HG03460 (cell line): ENCODE data around the gene TBL1XR1.
"Not testable (repeated sequence)": the region's sequence is repeated elsewhere in the genome, so short reads cannot be mapped to it uniquely, and the experiment has no call there.

Source experiments
- ATAC-seq: cut with Tn5 transposase; IDR thresholded peaks from one replicate; pipeline ENCODE4 v1.9.1; 2021; ENCODE audit not compliant: unreplicated experiment

TBL1XR1 gene

GRCh38 chr3:177184602-177185001, 12.7 kb downstream of the TBL1XR1 start:
- peak; percentile 75 for ATAC-seq

GRCh38 chr3:177182352-177182751, 14.9 kb downstream of the TBL1XR1 start:
- ATAC-seq = no peak

GRCh38 chr3:177181418-177181817, 15.9 kb downstream of the TBL1XR1 start:
- ATAC-seq = no peak

- no peak for ATAC-seq
These were observed 16.8 kb downstream of the TBL1XR1 start for GRCh38 chr3:177180506-177180905.

GRCh38 chr3:177179281-177180067, 17.8 kb downstream of the TBL1XR1 start:
- ATAC-seq = no peak

GRCh38 chr3:177177749-177178221, 19.5 kb downstream of the TBL1XR1 start:
- ATAC-seq = no peak

- no peak for ATAC-seq
These were observed 22.6 kb downstream of the TBL1XR1 start for GRCh38 chr3:177174607-177175170.

GRCh38 chr3:177169936-177170722, 27.2 kb downstream of the TBL1XR1 start:
- no peak for ATAC-seq

- ATAC-seq = no peak
These were observed 28.9 kb downstream of the TBL1XR1 start for GRCh38 chr3:177168431-177168830.

- no peak for ATAC-seq
These were observed 34.5 kb downstream of the TBL1XR1 start for GRCh38 chr3:177162742-177163141.

- ATAC-seq = not testable (repeated sequence)
These were observed 35.7 kb downstream of the TBL1XR1 start for GRCh38 chr3:177161603-177162002.

GRCh38 chr3:177158461-177158860, 38.8 kb downstream of the TBL1XR1 start:
- ATAC-seq = no peak

GRCh38 chr3:177157492-177157891, 39.8 kb downstream of the TBL1XR1 start:
- no peak for ATAC-seq

- no peak for ATAC-seq
These were observed 42.5 kb downstream of the TBL1XR1 start for GRCh38 chr3:177154733-177155132.

- ATAC-seq = peak; percentile 84
These were observed 46.2 kb downstream of the TBL1XR1 start for GRCh38 chr3:177150970-177151627.

GRCh38 chr3:177150218-177150916, 46.9 kb downstream of the TBL1XR1 start:
- peak; percentile 13 for ATAC-seq

- no peak for ATAC-seq
These were observed 48.2 kb downstream of the TBL1XR1 start for GRCh38 chr3:177149106-177149505.

- no peak for ATAC-seq
These were observed 49.5 kb downstream of the TBL1XR1 start for GRCh38 chr3:177147790-177148189.

- no peak for ATAC-seq
These were observed 50.6 kb downstream of the TBL1XR1 start for GRCh38 chr3:177146646-177147045.

- no peak for ATAC-seq
These were observed 51.3 kb downstream of the TBL1XR1 start for GRCh38 chr3:177145954-177146353.

- peak; percentile 22 for ATAC-seq
These were observed 51.9 kb downstream of the TBL1XR1 start for GRCh38 chr3:177145381-177145780.
